IPS-18a (cell line): ENCODE results near the gene MAPKAPK3.
"Not testable (repeated sequence)": the region's sequence is repeated elsewhere in the genome, so short reads cannot be mapped to it uniquely, and the experiment has no call there.

Experiments used
- H3K27ac ChIP-seq: one replicate; pipeline ENCODE4 v1.5.1; 2013; ENCODE audit warnings: low read length
- H3K27me3 ChIP-seq: one replicate; pipeline ENCODE4 v1.6.1; 2013; ENCODE audit warnings: mild to moderate bottlenecking, low read length; ENCODE audit not compliant: control insufficient read depth, insufficient read depth
- H3K36me3 ChIP-seq: one replicate; pipeline ENCODE4 v1.6.1; 2013; ENCODE audit warnings: low read depth, low read length; ENCODE audit not compliant: control insufficient read depth
- H3K4me1 ChIP-seq: one replicate; pipeline ENCODE4 v1.6.1; 2013; ENCODE audit warnings: low read depth, low read length; ENCODE audit not compliant: control insufficient read depth
- H3K4me3 ChIP-seq: one replicate; pipeline ENCODE4 v1.5.1; 2013; ENCODE audit warnings: low read length
- H3K9ac ChIP-seq: one replicate; pipeline ENCODE4 v1.6.1; 2013; ENCODE audit warnings: mild to moderate bottlenecking, low read length, moderate library complexity
- H3K9me3 ChIP-seq: one replicate; pipeline ENCODE4 v1.6.1; 2013; ENCODE audit warnings: low read depth, low read length; ENCODE audit not compliant: control insufficient read depth

Gene MAPKAPK3

DNA sequence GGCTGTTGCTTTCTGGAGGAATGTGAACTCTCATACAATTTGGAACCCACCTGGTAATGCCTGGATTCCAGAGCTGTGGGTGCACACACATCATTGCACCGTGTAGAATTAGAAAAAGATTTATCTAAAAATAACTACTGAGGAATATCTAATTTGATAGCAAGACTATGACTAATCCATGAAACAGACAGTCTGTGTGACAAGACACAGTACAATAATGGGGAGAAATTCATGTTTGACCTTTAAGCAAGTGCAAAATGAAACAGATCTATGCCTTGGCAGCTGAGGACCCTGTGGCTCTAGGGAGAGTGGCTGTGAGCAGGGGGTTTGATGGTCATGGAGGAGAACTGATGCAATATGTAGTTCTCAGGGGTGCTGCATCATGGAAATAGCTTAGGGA is 49.9 kb downstream of the MAPKAPK3 start:
- H3K4me3 ChIP-seq, result no peak overlapping the region
- no peak overlapping the region for H3K27ac ChIP-seq
- H3K36me3 ChIP-seq, result no peaks in the 10 kb centered on the region
- no peak overlapping the region for H3K9ac ChIP-seq
- H3K9me3 ChIP-seq, result no peaks in the 10 kb centered on the region
- H3K4me1 ChIP-seq, result no peaks in the 10 kb centered on the region
- peaks cover 1% of the 10 kb centered on the region for H3K27me3 ChIP-seq

DNA sequence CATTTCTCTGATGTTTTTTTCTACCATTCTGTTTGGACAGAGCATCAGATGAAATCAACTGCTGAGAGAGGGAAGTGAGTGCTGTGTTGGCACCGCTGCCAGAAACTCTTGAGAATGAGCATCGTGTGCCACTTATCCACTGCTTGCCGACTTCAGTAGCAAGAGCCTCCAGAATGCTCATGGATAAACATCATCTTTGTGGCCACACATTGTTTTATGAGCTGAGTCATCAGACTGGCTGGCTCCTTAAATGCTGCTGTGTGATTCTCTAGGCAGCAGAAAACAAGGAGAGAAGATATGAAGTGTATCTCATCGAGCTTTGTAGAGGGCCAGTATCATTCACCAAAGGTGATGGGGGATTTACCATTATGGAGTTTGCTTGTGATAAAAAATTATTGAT is 54.4 kb downstream of the MAPKAPK3 start:
- H3K9me3 ChIP-seq, result no peaks in the 10 kb centered on the region
- H3K36me3 ChIP-seq, result no peaks in the 10 kb centered on the region
- no peak overlapping the region for H3K27ac ChIP-seq
- peaks cover 8% of the 10 kb centered on the region for H3K4me1 ChIP-seq
- H3K27me3 ChIP-seq, result peaks cover 29% of the 10 kb centered on the region
- H3K9ac ChIP-seq, result no peak overlapping the region
- H3K4me3 ChIP-seq, result no peak overlapping the region

DNA sequence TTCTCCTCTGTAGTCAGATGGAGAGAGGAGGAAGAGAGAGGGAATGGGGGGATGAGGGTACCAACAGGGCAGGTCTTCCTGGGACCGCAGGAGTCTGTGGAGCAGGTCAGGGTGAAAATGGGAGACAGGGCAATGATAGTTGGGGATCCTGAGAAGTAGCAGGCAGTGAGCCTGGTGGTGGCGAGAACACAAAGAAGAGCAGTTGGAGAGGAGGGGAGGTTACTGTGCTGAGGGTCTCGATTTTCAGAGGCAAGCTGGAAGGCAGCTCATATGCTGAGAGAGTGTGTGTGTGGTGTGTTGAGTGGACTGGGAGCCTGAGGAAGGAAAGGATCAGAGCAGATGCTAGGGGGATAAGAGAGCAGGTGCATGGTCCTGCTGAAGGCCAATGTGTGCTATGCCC is 55.7 kb downstream of the MAPKAPK3 start:
- Histone ChIP-seq H3K27me3 (peaks cover 29% of the 10 kb centered on the region), H3K36me3 (no peaks in the 10 kb centered on the region), H3K4me1 (peaks cover 13% of the 10 kb centered on the region), H3K9ac (no peak overlapping the region), H3K4me3 (no peak overlapping the region), H3K9me3 (no peaks in the 10 kb centered on the region), H3K27ac (no peak overlapping the region)

DNA sequence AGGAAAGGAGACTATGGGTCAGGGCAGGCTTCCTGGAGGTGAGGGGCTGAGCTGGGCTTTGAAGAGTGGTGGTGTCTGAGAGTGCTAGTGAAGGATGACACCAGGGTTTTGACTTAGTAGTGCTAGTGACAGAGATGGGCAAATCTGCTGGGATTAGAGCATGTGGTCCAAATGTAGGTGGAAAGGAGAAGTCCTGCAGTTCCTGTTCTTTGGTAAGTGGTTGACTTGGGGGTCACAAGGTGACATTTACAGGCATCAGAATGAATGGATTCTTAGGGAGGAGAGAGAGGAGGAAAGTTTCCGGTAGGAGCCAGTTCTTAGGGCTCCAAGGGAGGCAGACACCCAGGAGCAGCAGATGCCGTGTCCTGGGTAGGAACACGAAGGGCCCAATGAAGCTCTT is 57.0 kb downstream of the MAPKAPK3 start:
- Histone ChIP-seq H3K4me1 (peaks cover 13% of the 10 kb centered on the region), H3K9ac (no peak overlapping the region), H3K36me3 (no peaks in the 10 kb centered on the region), H3K27ac (no peak overlapping the region), H3K4me3 (peak overlapping the region; percentile 80), H3K9me3 (no peaks in the 10 kb centered on the region), H3K27me3 (peaks cover 29% of the 10 kb centered on the region)

DNA sequence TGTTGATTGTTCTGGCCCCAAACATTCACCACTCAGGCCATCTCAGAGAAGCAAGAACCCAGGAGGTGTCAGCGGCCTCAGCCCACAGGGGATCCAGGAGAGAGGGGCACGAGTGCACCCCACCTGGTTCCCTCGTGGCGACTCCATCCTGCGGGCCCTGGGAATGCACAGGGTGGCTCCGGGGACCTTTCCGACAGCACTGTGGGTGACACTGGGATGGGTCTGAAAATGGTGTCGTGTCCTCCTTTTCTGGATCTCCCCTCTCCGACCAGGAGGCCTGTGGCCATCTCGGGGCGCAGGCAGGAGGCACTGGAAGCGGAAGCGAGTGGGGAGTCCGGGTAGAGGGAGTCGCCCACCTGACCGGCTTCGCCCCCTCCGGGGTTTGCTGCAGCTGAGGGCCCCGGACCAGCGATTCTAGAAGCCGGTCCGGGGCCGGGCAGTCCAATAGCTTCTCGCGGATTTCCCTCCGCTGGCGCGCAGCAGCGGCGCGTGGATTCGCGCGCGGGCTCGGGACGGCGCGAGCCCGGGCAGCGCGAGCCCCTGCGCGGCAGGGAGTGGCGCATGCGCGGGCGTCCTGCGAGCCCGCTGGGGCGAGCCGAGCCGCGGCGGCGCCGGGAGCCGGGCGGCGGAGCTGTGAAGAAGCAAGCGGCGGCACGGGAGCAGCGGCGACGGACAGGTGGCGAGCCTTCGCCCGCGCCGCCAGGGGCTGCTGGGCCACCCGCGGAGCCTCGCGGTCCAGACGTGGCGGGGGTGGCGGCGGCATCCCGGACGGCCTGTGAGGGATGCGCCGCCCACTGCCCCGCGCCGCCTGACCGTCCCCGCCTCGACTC is 57.6 kb downstream of the MAPKAPK3 start, which contains the start of gene DOCK3:
DOCK3 (plus strand) TSS at position 579 of the 830 bp plus-strand sequence. CDS start 337 bp downstream, outside the sequence.
- peaks cover 29% of the 10 kb centered on the region for H3K27me3 ChIP-seq
- peak within 1 kb of the TSS; percentile 56 for H3K9ac ChIP-seq
- no peak within 1 kb of the TSS for H3K27ac ChIP-seq
- peaks cover 13% of the 10 kb centered on the region for H3K4me1 ChIP-seq
- H3K9me3 ChIP-seq, result no peaks in the 10 kb centered on the region
- no peaks in the 10 kb centered on the region for H3K36me3 ChIP-seq
- H3K4me3 ChIP-seq, result peak within 1 kb of the TSS; percentile 80

DNA sequence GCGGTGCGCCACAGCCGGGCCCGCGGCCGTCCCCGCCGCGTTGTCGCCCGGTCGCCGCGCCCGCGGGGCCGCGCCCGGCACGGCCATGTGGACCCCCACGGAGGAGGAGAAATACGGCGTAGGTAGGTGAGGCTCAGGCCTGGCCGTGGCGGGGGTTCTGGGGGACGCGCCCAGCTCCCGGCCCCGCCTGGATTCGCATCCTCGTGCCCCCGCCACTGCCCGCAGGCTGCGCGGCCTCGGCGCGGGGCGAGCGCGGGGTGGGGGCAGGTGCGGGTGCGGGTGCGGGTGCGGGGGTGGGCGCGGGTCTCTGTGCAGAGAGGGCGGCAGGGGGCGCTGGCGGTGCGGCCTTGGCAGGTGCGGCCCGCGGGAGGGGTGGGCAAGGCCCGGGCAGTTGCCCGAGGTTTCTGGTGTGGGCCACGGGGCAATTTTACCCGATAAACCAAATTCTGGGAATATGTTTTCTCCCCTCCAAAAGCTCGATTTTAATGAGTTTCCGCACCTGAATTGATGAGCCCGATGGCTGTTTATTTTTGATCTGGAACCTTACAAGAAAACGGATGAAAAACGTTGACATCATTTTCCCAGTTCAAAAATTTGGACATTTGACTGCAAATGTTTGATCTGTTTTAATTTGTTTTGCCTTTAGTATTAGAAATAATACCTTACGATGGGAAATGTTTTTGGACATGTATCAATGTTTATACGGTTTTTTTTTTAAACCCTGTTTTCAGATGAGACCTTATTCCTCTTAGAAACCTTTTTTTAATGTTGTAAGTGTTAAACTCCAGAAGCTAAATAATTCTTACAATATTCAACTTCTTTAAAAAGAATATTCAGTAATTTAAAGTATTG is 58.5 kb downstream of the MAPKAPK3 start:
- Histone ChIP-seq H3K36me3 (no peaks in the 10 kb centered on the region), H3K4me3 (peak overlapping the region; percentile 80), H3K9me3 (no peaks in the 10 kb centered on the region), H3K27me3 (peaks cover 29% of the 10 kb centered on the region), H3K27ac (no peak overlapping the region), H3K9ac (peak overlapping the region; percentile 56), H3K4me1 (peaks cover 13% of the 10 kb centered on the region)

DNA sequence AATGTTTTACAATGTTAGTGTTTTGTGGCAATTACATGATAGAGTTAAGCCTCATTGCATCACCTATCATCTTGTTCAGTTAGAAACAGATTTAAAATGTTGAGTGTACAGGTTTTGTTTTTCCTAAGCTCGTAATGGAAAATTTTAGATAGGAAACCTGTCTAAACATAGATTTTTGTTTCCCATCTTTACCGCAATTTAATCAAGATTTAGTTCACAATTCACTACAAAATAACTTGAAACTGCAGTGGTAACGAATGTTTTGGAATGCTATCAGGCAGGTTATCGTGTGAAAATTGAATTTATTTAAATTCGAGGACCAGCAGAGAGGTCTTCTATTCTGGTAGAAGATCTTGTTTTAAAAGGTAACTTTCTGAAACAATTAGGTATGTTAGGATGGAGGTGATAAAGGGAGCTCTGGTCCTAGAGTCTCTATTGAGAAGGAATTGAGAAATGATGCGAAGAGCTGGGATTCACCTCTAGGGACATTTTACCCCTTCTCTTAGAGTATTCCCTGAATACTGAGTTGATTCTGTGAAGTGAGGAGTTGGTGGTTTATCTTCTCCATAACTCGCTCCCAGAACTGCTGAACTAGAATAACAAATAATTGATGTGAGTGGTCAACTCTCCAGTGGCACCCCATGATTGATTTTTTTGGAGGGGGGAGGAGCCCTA is 59.2 kb downstream of the MAPKAPK3 start:
- peaks cover 29% of the 10 kb centered on the region for H3K27me3 ChIP-seq
- no peak overlapping the region for H3K27ac ChIP-seq
- peak overlapping the region; percentile 56 for H3K9ac ChIP-seq
- H3K4me1 ChIP-seq, result peaks cover 13% of the 10 kb centered on the region
- peak overlapping the region; percentile 80 for H3K4me3 ChIP-seq
- no peaks in the 10 kb centered on the region for H3K36me3 ChIP-seq
- no peaks in the 10 kb centered on the region for H3K9me3 ChIP-seq

DNA sequence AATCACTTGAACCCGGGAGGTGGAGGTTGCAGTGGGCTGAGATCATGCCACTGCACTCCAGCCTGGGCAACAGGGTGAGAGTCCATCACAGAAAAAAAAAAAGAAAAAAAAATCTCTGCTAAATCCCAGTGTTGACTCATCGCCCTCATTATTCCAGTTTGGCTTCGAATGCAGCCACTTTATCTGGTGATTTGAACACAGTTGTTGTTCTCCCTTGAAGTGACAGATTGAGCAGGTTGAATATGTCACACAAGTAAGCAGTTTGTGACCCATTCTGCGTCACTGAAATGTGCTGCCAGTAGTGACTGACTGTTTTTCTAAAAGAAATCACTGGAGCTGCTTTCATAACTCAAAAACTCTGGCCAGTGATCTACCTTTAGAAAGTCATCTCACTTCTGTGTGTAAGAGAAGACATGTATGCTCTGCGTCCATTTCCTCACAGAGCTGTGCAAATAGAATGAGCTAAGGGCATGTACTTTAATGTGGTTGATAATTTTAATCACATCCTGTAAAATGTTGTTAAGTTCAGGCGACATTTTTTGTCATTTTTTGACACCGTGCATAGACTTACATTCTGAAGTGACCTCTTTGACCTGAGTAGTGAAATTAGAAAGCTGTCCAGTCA is 70.3 kb downstream of the MAPKAPK3 start:
- Histone ChIP-seq H3K9ac (no peak overlapping the region), H3K9me3 (no peaks in the 10 kb centered on the region), H3K27me3 (no peaks in the 10 kb centered on the region), H3K4me3 (no peak overlapping the region), H3K36me3 (no peaks in the 10 kb centered on the region), H3K27ac (no peak overlapping the region), H3K4me1 (peaks cover 8% of the 10 kb centered on the region)

DNA sequence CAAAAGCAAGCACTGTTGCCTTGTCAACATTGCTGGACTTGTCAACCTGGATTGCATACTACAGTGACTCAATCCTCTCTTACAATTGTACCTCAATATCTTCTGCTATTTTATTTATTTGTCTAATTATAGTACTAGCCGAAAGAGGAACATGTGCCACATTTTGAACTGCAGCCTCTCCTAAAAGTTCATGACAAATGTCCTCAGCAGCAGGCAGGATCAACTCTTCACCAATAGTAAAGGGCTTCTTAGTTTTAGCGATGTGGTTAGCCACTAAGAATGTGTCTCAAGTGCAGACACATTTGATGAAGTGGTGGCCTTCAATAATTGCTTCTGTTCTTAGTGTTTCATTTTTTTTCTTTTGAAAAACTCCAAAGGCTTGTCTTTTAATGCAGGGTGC is 71.0 kb downstream of the MAPKAPK3 start:
- H3K4me1 ChIP-seq, result peaks cover 8% of the 10 kb centered on the region
- H3K27me3 ChIP-seq, result no peaks in the 10 kb centered on the region
- H3K9ac ChIP-seq, result no peak overlapping the region
- no peaks in the 10 kb centered on the region for H3K36me3 ChIP-seq
- H3K27ac ChIP-seq, result no peak overlapping the region
- no peaks in the 10 kb centered on the region for H3K9me3 ChIP-seq
- no peak overlapping the region for H3K4me3 ChIP-seq

DNA sequence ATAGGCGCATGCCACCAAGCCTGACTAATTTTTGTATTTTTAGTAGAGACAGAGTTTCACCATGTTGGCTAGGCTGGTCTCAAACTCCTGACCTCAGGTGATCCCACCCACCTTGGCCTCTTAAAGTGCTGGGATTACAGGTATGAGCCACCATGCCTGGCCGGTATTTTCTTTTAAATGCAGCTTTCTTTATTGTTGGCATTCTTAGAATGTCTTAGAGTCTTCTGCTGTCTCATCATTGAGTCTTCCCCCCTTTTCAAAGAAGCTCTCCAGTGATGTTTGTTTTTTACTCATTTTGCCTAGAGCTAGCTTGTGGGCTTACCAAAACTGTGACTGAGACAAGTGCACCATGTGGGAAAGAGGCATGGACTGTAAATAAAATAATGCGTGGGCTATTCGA is 71.7 kb downstream of the MAPKAPK3 start:
- H3K9ac ChIP-seq, H3K4me3 ChIP-seq, H3K36me3 ChIP-seq, H3K27me3 ChIP-seq, H3K27ac ChIP-seq, H3K4me1 ChIP-seq, H3K9me3 ChIP-seq: not testable (repeated sequence)

DNA sequence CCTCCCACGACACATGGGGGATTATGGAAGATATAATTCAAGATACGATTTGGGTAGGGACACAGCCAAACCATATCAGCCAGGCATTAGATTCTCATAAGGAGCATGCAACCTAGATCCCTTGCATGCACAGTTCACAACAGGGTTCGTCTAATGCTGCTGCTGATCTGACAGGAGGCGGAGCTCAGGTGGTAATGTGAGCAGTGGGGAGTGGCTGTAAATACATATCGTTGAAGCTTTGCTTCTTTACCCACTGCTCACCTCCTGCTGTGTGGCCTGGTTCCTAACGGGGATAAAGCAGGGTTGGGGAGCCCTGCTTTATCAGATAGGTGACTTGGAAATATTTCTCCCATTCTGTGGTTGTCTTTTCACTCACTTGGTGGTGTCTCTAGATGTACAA is 72.6 kb downstream of the MAPKAPK3 start:
- Histone ChIP-seq H3K9ac (no peak overlapping the region), H3K36me3 (no peaks in the 10 kb centered on the region), H3K9me3 (no peaks in the 10 kb centered on the region), H3K4me3 (no peak overlapping the region), H3K27me3 (no peaks in the 10 kb centered on the region), H3K27ac (no peak overlapping the region), H3K4me1 (peaks cover 8% of the 10 kb centered on the region)
